Raji (cell line): ENCODE measurements around the gene PDXDC1.

Experiments used
- POLR2A ChIP-seq: IDR thresholded peaks from 2 replicates; pipeline ENCODE4 v1.6.1; 2011; ENCODE audit warnings: low read depth, low read length, control low read depth; ENCODE audit not compliant: insufficient read depth

PDXDC1 gene

DNA sequence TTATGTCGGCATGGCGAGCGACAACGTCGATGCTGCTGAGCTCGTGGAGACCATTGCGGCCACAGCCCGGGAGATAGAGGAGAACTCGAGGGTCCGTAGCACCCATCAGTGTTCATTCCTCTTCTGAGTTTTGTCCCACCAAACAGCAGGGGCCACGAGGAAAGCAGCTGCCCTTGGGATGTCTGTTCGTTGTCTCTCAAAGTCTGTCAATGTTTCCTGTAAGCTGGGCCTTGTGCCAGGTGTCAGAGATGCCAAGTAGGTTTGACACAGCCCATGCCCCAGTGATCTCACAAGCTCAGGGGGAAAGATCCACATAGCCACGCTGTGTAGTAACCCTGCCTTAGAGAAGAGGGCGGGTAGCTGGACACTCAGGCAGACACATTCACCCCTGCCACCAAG lies 58.5 kb downstream of the PDXDC1 start:
- TF ChIP-seq POLR2A, result no peak

DNA sequence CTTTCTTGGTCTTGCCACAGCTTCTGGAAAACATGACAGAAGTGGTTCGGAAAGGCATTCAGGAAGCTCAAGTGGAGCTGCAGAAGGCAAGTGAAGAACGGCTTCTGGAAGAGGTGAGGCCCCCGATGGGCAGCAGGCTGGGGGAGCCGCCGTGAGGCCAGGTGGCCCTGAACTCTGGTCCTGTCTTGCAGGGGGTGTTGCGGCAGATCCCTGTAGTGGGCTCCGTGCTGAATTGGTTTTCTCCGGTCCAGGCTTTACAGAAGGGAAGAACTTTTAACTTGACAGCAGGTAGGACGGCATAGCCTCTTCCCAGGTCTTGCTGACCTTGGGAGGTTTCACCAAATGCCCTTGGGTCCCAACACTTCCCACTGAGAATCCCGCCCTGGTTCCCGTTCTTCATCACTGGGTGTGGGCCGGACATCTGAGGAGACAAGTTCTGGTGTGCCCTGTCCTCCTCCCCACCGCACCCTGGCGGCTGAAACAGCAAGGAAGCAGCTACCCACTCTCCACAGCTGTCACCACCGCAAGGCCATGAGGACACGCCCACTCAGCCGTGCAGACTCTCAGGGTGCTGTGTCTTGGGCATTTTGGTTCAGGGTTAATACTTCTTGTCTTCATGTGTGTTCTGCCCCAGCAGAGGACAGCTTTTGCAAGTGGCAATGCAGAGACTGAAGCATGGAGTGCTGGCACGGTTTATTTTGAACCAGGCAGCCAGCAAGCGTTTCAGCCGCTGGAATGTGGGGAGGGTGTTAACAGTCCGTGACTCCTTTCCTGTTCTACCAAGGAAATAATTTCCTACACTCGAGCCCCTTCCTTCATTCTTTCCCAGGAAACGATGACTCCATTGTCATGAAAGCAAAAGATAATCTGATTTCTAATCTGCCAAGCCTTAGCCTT lies 59.7 kb downstream of the PDXDC1 start:
- TF ChIP-seq POLR2A, result no peak

DNA sequence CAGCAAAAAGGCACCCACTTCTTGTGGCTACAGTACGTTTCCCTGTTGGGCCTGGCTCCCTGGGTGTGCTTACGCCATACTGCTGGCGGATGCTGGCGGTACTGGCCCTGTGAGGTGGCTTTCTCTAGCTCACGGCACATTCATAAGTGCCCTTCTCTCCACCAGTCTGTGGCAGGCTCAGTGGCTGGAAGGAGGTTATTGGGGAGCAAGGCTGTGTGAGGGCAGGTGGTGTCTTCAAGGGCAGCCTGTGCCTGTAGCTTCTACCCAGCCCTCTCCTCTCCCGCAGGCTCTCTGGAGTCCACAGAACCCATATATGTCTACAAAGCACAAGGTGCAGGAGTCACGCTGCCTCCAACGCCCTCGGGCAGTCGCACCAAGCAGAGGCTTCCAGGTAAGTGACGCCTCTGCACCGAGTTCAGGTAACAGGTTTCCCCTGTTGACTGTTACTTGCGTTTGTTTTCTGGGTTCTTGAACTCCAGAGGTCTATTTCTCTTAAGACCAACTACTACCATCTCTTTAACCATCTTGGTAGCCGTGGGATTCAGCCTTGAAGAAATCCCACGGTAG lies 60.4 kb downstream of the PDXDC1 start:
- no peak for TF ChIP-seq POLR2A

DNA sequence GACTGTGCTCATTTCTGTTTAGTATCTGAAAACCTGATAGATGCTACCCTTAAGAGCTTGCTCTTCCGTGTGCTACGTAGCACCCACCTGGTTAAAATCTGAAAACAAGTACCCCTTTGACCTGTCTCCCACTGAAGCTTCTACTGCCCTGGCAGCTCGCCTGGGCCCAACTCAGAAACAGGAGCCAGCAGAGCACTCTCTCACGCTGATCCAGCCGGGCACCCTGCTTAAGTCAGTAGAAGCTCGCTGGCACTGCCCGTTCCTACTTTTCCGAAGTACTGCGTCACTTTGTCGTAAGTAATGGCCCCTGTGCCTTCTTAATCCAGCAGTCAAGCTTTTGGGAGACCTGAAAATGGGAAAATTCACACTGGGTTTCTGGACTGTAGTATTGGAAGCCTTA lies 62.2 kb downstream of the PDXDC1 start:
- TF ChIP-seq POLR2A, result no peak

DNA sequence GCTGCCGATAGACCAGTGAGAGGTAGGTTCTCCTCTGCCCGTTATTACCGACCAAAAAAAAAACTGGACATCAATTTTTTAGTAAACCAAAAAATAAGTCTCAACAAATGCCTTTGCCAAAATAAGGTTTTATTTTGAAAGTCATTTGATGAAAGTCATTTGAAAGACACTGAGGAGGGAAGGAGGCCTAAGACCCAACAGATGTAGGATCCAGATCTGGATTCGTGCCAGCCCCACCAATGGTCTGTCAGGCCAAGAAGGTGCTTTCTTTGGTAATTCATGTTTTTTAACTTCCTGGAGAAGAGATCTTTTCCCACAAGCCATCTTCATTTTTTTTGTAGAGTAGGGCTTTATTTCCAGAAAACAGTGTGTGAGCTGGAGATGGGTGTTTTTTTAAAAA lies 62.9 kb downstream of the PDXDC1 start:
- no peak for TF ChIP-seq POLR2A

DNA sequence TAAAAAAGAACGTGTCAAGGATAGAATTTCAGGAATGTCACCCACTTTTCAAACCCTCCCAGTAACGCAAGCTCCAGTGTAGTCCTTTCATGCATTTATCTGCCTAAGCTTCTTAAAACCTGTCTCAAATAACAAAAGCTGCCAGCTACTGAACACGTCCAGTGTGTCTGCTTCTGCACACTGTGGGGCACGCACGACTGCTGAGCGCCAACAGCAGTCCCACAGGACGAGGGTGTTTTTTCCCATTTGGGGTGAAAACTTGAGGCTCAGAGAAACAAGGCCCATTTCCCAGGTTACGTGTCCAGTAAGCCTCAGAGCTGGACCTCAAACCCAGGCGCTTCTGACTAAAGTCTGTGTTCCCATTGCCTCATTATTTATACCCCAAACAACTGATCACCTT lies 63.9 kb downstream of the PDXDC1 start:
- no peak for TF ChIP-seq POLR2A

GRCh38 chr16:15041271-15042004 lies 66.6 kb downstream of the PDXDC1 start:
- no peak for TF ChIP-seq POLR2A

GRCh38 chr16:15043344-15043743 lies 68.5 kb downstream of the PDXDC1 start:
- TF ChIP-seq POLR2A, result no peak

- TF ChIP-seq POLR2A, result no peak
Observed at GRCh38 chr16:15044286-15044685, 69.5 kb downstream of the PDXDC1 start.

DNA sequence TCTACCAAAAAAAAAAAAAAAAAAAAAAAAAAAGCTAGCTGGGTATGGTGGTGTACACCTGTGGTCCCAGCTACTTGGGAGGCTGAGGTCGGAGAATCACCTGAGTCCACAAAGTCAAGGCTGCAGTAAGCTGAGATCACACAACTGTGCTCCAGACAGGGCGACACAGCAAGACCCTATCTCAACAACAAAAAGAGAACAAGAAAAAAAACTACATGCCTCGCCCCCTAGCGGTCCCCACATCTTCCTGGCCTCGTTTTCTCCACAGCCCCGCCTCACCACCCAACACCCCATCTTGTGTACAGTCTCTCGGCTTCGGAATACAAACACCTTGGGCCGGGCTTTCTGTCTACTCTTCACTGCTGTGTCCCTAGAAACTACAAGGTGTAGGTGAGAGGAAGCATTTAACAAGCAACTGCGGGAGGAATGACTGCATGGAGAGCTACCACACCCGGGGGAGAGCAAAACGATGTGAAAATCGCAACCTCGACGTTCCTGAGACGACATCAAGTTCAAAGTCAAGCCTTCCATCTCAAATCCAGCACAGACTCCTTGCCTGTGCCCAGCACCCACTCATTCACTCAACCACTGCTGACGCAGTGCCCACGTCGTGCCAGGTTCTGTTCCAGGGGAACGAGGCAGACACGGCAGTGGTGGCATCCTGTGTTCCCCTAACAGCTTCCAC lies 72.0 kb downstream of the PDXDC1 start:
- TF ChIP-seq POLR2A, result no peak

GRCh38 chr16:15049581-15050180 lies 74.9 kb downstream of the PDXDC1 start:
- TF ChIP-seq POLR2A, result no peak

DNA sequence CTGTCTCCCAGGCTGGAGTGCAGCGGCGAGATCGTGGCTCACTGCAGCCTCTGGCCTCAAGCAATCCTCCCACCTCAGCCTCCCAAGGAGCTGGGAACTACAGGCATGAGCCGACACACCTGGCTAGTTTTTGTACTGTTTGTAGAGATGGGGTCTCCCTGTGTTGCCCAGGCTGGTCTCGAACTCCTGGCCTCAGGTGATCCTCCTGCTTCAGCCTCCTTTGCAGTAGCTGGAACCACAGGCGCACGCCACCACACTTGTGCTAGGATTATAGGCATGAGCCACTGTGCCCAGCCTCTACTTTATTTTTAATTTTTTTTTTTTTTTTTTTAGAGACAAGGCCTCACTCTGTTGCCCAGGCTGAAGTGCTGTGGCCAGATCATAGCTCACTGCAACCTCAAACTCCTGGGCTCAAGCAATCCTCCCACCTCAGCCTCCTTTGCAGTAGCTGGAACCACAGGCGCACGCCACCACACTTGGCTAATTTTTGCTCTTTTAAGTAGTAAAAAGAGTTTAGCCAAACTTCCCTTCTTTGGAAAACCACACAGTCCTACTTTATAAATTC lies 76.6 kb downstream of the PDXDC1 start:
- no peak for TF ChIP-seq POLR2A

DNA sequence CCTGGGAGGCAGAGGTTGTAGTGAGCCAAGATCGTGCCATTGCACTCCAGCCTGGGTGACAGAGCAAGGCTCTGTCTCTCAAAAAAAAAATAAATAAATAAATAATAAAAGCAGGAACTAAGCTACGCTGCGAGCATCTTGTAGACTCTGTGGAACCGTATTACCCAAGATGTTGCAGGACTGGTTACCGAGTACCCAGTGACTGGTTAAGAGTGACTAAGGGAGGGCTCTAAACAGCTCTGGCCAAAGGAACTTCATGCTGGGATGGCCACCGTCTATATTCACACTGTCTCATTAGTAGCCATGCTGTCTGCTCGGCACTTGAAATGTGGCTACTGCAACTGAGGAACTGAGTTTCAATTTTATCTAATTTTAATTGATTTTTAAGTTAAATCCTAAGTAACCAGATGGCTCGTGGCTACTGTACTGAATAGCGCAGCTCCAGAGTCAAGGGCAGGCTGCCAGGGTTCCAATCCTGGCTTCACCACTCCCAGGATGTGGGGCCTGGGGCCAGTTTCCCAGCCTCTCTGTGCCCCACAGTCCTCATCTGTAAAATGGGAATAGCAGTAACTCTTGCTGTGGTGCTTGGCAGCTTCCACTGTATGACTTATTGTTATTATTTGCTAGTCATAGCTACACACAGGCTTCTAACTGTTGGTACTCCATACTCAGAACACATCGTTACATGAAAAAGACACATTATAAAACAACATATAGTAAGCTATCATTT lies 78.1 kb downstream of the PDXDC1 start:
- no peak for TF ChIP-seq POLR2A

- no peak for TF ChIP-seq POLR2A
Observed at GRCh38 chr16:15053904-15054303, 79.1 kb downstream of the PDXDC1 start.
